ENCODE results near the gene N4BP2L2. TPM values are rescaled to one million over a fixed set of nuclear protein-coding genes. Genes with fewer than 3 reads are reported as not detected.

The N4BP2L2 gene
- 35.7 TPM for polyA plus RNA-seq (2012; ENCODE audit: low read depth, missing spikeins)

DNA sequence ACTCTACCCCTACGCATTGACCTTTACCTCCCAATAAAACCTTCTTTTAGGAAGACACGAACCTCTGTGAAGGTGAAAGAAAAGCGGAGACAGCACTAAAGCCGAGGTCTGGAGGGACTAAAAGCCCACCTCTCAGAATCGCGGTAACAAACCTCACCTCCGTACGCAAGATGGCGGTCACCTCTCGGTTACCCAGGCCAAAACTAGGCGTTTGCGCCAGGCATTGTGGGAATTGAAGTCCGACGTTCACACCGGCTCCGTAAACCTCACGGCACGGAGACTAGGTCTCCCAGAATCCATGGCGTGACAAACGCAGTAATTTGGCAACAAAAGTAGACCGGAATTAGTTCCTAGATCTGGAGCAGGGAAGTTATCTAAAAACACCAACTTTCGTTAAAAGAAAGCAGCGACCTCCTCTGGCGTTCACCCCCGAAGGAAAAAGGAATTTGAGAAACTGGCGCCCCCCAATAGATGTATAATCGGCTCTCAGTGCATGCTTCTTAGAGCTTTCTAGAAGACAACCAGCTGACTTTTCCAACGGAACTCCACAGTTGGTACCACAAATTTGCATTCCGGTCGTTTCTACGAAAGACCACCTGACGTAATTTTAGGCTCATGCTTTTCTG is at the start of gene N4BP2L2:
N4BP2L2 (minus strand) TSS at position 175 of the 626 bp plus-strand sequence. CDS start 1,768 bp downstream, outside the sequence.
- FAIRE-seq, result peak; percentile 96
- DNase-seq (ENCODE audit: insufficient read length, low spot score), result peak; percentile 59
- peak; percentile 84 for TF ChIP-seq POLR2A (IDR thresholded peaks at IDR 0.05; ENCODE audit: low read depth, low read length)
- TF ChIP-seq POLR2AphosphoS5 (IDR thresholded peaks at IDR 0.05; ENCODE audit: low read depth, low read length), result peak; percentile 56; the same call in 1 of the 2 replicates
- TF ChIP-seq TAF1 (IDR thresholded peaks at IDR 0.05; ENCODE audit: low read depth, low read length), result 0 out of 2 replicates have a peak, but pooled peaks have one; percentile 31
- no peak for TF ChIP-seq POU2F2 (IDR thresholded peaks at IDR 0.05; ENCODE audit: low read depth, low read length)

DNA sequence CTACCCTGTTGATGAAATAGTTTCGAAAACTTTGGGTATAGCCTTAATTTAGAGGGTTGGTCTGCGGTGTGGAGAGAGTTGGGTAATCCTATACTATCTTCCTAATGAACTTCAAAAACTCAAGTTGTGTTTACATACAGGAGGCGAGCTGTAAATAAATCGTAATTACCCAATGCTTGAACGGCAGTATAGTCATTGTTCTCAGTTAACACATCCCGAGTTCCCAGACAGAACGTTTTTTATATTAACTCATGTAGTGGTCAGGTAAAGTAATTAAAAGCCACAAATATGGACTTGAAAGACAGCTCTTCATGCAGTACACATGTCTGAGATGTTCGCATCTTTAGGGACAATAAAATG is 49.2 kb upstream of the N4BP2L2 start:
- DNase-seq (ENCODE audit: insufficient read length, low spot score), result no peak
- no peak for TF ChIP-seq TAF1 (IDR thresholded peaks at IDR 0.05; ENCODE audit: low read depth, low read length)
- no peak for TF ChIP-seq POLR2A (IDR thresholded peaks at IDR 0.05; ENCODE audit: low read depth, low read length)
- no peak for TF ChIP-seq SPI1 (IDR thresholded peaks at IDR 0.05; ENCODE audit: low read depth, low read length)
- TF ChIP-seq PAX5 (IDR thresholded peaks at IDR 0.05; ENCODE audit: insufficient read depth, low read length, severe bottlenecking), result no peak
- no peak for TF ChIP-seq POLR2AphosphoS5 (IDR thresholded peaks at IDR 0.05; ENCODE audit: low read depth, low read length)
- TF ChIP-seq POU2F2 (IDR thresholded peaks at IDR 0.05; ENCODE audit: low read depth, low read length), result no peak
- no peak for FAIRE-seq

DNA sequence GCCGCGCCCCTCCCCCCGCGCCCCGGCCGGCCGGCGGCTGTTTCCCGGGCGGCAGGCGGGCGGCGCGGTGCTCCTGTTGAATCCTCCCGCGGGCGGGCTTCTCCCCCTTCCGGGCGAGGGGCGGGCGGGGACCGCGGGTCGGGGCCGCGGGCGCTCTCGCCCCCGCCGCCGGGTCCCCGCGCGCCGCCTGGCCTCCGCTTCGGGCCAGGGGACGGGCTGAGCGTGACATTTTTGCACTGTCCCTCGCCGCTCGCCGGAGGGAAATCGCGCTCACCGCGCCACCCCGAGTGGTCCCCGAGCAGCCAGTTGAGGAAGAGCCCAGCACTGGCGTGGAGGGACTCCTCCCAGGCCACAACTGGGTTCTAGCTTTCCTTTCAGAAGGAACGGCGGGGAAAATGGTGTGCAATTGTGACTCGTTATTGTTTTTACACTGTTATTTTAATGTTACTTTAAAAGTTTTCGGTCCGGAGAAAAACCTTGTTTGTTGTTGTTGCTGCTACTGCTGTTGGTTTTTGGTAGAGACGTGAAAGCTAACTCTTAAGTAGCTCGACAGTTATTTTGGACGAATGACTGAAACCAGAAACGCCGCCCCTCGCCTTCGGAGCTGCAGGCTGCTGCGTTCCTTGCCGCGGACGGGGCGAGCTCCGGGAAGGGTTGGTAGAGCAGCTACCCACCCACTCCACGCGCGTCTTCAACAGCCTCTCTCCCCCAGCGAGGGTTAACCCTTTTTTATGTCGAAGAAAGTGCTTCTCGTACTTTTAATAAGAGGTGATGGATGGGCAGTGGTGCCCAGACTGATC is 48.6 kb upstream of the N4BP2L2 start:
- FAIRE-seq (peak; percentile 88), DNase-seq (ENCODE audit: insufficient read length, low spot score) (peak; percentile 37)
- TF ChIP-seq SPI1 (IDR thresholded peaks at IDR 0.05; ENCODE audit: low read depth, low read length) (no peak), POLR2A (IDR thresholded peaks at IDR 0.05; ENCODE audit: low read depth, low read length) (no peak), POU2F2 (IDR thresholded peaks at IDR 0.05; ENCODE audit: low read depth, low read length) (0 out of 2 replicates have a peak, but pooled peaks have one; percentile 9), POLR2AphosphoS5 (IDR thresholded peaks at IDR 0.05; ENCODE audit: low read depth, low read length) (no peak), TAF1 (IDR thresholded peaks at IDR 0.05; ENCODE audit: low read depth, low read length) (no peak), PAX5 (IDR thresholded peaks at IDR 0.05; ENCODE audit: insufficient read depth, low read length, severe bottlenecking) (no peak)

DNA sequence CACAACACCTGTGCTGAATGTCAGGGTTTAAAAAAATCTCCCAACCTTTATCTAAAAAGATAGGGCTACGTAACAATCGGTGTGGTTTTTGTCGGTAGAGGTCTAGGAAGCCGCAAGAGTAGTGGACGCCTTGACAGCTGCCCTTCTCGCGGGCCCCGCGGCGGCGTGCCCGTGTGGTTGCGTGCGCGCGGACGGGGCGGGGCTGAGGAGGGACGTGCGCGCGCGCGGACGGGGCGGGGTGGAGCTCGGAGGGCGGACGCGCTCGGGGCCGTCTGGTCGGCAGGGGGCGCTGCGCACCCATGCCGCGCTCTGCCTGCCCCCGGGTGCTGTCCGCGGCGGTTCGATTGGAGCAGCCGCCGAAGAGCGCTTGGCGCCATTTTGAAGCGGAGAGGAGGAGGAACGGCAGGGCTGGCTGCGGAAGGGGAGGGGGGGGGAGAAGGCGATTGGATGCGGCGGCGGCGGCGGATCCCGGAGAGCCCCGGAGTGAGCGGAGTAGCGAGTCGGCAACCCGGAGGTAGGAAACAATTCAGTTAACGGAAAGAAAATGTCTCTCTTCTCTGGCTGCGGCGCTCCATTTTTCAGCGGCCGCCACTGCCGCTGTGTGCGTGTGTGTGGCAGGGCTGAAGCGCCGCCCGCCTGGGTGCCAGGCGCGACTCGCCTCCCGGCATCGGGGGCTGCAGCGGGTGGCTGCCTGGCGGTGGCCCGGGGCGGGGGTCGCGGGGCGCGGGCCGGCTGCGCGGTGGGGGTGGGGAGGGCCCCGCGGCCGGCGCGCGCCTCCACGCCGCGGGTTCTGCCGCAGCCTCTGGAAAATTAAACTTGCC is 47.7 kb upstream of the N4BP2L2 start, which contains the start of gene PDS5B:
PDS5B (plus strand) TSS at position 373 of the 821 bp plus-strand sequence. CDS start 62,321 bp downstream, outside the sequence.
- TF ChIP-seq POLR2AphosphoS5 (IDR thresholded peaks at IDR 0.05; ENCODE audit: low read depth, low read length) (no peak), PAX5 (IDR thresholded peaks at IDR 0.05; ENCODE audit: insufficient read depth, low read length, severe bottlenecking) (no peak), POU2F2 (IDR thresholded peaks at IDR 0.05; ENCODE audit: low read depth, low read length) (no peak), POLR2A (IDR thresholded peaks at IDR 0.05; ENCODE audit: low read depth, low read length) (peak; percentile 67; the same call in 1 of the 2 replicates), TAF1 (IDR thresholded peaks at IDR 0.05; ENCODE audit: low read depth, low read length) (0 out of 2 replicates have a peak, but pooled peaks have one; percentile 35), SPI1 (IDR thresholded peaks at IDR 0.05; ENCODE audit: low read depth, low read length) (no peak)
- FAIRE-seq (peak; percentile 96), DNase-seq (ENCODE audit: insufficient read length, low spot score) (peak; percentile 77)

DNA sequence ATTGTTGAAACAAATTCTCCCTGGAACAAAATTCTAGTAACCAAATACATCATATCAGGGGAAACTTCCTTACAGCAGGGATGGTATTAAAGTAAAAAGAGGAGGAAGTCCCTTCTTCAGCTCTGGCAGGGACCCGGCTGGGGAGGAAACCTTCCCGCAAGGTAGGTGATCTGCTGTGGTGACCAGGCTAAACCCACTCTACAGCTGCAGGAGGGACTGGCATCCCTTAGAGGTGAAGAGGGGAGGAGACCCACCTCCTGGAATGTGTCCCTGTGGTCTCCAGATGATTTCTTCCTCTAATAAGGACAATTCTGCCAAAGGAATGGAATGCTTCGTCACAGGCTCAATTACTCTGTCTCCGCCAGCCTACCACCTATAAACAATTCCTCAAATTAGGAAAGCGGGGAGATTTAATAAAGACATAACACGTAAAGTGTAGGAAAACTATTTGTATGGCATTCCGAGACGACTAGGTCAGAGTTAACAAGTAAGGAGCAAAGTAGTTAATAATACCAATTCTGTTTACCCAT is 47.0 kb upstream of the N4BP2L2 start:
- TF ChIP-seq SPI1 (IDR thresholded peaks at IDR 0.05; ENCODE audit: low read depth, low read length) (no peak), POLR2AphosphoS5 (IDR thresholded peaks at IDR 0.05; ENCODE audit: low read depth, low read length) (no peak), POLR2A (IDR thresholded peaks at IDR 0.05; ENCODE audit: low read depth, low read length) (no peak), TAF1 (IDR thresholded peaks at IDR 0.05; ENCODE audit: low read depth, low read length) (no peak), PAX5 (IDR thresholded peaks at IDR 0.05; ENCODE audit: insufficient read depth, low read length, severe bottlenecking) (no peak), POU2F2 (IDR thresholded peaks at IDR 0.05; ENCODE audit: low read depth, low read length) (no peak)
- FAIRE-seq (no peak), DNase-seq (ENCODE audit: insufficient read length, low spot score) (no peak)

DNA sequence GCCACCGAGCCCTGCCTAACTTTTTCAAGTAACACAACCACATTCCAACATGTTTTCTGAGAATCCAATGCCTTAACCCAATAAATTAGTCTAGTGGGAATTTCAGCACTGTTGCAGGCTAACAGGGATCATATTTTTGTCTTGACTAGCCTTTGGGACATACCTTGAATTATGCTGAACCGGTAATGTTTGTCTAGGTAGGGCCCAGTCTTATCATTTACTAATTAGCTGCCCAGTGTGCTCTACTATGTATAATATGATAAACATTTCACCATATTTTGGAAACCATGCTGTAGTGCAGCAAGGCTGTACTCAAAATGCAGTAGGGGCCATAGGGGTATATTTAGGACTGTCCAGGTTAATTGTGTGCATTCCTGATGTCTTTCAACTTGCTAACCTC is 44.4 kb upstream of the N4BP2L2 start:
- no peak for FAIRE-seq
- no peak for TF ChIP-seq TAF1 (IDR thresholded peaks at IDR 0.05; ENCODE audit: low read depth, low read length)
- TF ChIP-seq POU2F2 (IDR thresholded peaks at IDR 0.05; ENCODE audit: low read depth, low read length), result no peak
- no peak for TF ChIP-seq POLR2AphosphoS5 (IDR thresholded peaks at IDR 0.05; ENCODE audit: low read depth, low read length)
- no peak for TF ChIP-seq SPI1 (IDR thresholded peaks at IDR 0.05; ENCODE audit: low read depth, low read length)
- no peak for TF ChIP-seq POLR2A (IDR thresholded peaks at IDR 0.05; ENCODE audit: low read depth, low read length)
- no peak for DNase-seq (ENCODE audit: insufficient read length, low spot score)

DNA sequence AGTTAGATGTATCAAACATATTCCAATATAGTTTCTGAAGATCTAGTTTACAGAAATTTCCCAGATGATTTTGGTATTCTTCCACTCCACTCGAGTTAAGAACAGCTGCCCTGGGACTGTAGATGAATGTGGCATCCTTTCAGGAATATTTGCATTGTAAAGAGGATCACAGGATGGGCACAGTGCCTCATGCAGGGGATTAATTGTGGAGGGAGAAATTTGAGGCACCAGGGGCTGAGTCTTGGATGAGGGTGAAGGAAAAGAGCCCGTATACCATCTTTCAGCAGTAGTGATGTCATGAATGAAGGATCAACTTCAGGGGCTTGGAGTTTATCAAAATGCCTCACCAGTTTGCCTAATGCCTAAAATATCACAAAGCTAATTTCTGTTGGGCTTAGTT is 43.7 kb upstream of the N4BP2L2 start:
- FAIRE-seq (no peak), DNase-seq (ENCODE audit: insufficient read length, low spot score) (no peak)
- TF ChIP-seq POLR2A (IDR thresholded peaks at IDR 0.05; ENCODE audit: low read depth, low read length) (no peak), SPI1 (IDR thresholded peaks at IDR 0.05; ENCODE audit: low read depth, low read length) (no peak), TAF1 (IDR thresholded peaks at IDR 0.05; ENCODE audit: low read depth, low read length) (no peak), POU2F2 (IDR thresholded peaks at IDR 0.05; ENCODE audit: low read depth, low read length) (no peak), POLR2AphosphoS5 (IDR thresholded peaks at IDR 0.05; ENCODE audit: low read depth, low read length) (no peak), PAX5 (IDR thresholded peaks at IDR 0.05; ENCODE audit: insufficient read depth, low read length, severe bottlenecking) (no peak)

DNA sequence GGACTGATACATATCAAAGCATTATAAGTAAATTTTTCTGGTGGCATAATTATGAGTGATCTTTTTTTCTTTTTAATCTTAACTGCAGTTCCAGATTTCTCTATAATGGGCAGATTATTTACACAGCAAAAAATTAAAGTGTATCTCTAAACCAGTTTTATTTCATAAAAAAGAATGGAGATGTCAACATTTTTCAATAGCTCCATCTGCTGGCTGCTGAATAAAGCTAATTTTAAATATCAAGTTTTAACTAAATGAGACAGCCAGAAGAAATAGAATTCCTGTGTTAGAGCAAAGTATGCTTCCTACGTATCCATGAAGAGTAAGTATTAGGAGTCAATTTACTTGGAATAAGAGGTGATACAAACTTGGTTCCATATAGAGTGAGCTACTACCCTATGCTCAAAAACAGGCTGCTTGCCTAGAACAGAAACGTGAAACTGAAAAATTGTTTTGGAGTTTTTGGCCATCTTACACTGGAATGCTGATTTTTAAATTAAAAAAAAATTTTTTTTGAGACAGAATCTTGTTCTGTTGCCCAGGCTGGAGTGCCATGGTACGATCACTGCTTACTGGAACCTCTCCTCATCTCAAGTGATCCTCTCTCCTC is 42.7 kb upstream of the N4BP2L2 start:
- FAIRE-seq (no peak), DNase-seq (ENCODE audit: insufficient read length, low spot score) (no peak)
- no peak for TF ChIP-seq POLR2A (IDR thresholded peaks at IDR 0.05; ENCODE audit: low read depth, low read length)
- TF ChIP-seq POU2F2 (IDR thresholded peaks at IDR 0.05; ENCODE audit: low read depth, low read length), result no peak
- no peak for TF ChIP-seq TAF1 (IDR thresholded peaks at IDR 0.05; ENCODE audit: low read depth, low read length)
- TF ChIP-seq PAX5 (IDR thresholded peaks at IDR 0.05; ENCODE audit: insufficient read depth, low read length, severe bottlenecking), result no peak
- TF ChIP-seq SPI1 (IDR thresholded peaks at IDR 0.05; ENCODE audit: low read depth, low read length), result no peak
- TF ChIP-seq POLR2AphosphoS5 (IDR thresholded peaks at IDR 0.05; ENCODE audit: low read depth, low read length), result no peak

All from GM12891 (cell line).